ENCODE results near the gene BEND4. TPM values are rescaled to one million over a fixed set of nuclear protein-coding genes. Genes with fewer than 3 reads are reported as not detected.

BEND4 gene
- total and polyA plus RNA-seq, 8 donors: 0.03 to 0.42 (median 0.05) TPM

DNA sequence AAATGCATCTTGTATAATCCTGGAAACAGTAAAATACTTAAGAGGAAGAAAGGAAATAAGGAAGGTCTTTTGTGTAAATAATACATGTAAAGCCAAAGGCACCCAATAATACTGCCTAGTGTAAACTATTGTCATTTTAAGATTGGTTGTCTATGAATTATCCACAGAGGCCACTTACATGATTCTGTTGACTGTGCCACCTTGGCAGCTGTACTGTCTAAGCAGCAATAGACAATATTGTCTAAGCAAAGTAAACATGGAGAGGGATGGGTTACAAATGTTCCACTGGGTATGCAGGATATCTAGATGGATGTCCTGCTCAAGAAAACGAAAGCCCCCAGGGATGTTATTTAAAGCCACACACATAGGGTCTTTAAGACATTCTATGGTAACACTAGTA lies 19.4 kb downstream of the BEND4 start:
- H3K27ac ChIP-seq: no peak overlapping the region
- ATAC-seq (no peak), DNase-seq (no peak)
- no peaks in the 10 kb centered on the region for H3K9me3 ChIP-seq
- TF ChIP-seq, protein P1, sequence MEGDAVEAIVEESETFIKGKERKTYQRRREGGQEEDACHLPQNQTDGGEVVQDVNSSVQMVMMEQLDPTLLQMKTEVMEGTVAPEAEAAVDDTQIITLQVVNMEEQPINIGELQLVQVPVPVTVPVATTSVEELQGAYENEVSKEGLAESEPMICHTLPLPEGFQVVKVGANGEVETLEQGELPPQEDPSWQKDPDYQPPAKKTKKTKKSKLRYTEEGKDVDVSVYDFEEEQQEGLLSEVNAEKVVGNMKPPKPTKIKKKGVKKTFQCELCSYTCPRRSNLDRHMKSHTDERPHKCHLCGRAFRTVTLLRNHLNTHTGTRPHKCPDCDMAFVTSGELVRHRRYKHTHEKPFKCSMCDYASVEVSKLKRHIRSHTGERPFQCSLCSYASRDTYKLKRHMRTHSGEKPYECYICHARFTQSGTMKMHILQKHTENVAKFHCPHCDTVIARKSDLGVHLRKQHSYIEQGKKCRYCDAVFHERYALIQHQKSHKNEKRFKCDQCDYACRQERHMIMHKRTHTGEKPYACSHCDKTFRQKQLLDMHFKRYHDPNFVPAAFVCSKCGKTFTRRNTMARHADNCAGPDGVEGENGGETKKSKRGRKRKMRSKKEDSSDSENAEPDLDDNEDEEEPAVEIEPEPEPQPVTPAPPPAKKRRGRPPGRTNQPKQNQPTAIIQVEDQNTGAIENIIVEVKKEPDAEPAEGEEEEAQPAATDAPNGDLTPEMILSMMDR (IDR thresholded peaks at IDR 0.05): no peak
- H3K4me1 ChIP-seq: no peaks in the 10 kb centered on the region
- no peaks in the 10 kb centered on the region for H3K36me3 ChIP-seq
- H3K27me3 ChIP-seq: no peaks in the 10 kb centered on the region
- H3K4me3 ChIP-seq: no peak overlapping the region
- intact Hi-C loops (cut with DNase I): no loop called here

DNA sequence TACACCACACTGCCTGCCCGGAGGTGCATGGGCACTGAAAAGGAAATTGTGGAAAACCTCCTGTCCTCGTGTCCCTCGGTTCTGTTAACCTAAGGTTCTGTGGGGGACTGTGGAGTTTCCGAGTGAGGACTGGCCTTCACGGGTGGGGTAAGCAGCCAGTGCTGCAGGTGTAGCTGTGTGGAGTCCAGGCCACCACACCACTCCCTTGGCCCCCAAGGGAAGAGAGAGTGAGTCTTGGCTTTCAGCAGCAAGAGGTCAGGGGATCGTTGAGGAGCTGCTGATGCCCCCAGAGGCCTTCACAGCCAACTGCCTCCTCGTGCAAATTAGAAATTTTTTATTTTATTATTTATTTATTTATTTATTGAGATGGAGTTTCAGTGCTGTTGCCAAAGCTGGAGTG lies 20.4 kb downstream of the BEND4 start:
- H3K4me1 ChIP-seq: no peaks in the 10 kb centered on the region
- H3K4me3 ChIP-seq: no peak overlapping the region
- intact Hi-C loops (cut with DNase I): no loop called here
- no peaks in the 10 kb centered on the region for H3K27me3 ChIP-seq
- H3K9me3 ChIP-seq: no peaks in the 10 kb centered on the region
- DNase-seq (no peak), ATAC-seq (no peak)
- H3K27ac ChIP-seq: no peak overlapping the region
- TF ChIP-seq, protein P1 (IDR thresholded peaks at IDR 0.05): no peak
- H3K36me3 ChIP-seq: no peaks in the 10 kb centered on the region

DNA sequence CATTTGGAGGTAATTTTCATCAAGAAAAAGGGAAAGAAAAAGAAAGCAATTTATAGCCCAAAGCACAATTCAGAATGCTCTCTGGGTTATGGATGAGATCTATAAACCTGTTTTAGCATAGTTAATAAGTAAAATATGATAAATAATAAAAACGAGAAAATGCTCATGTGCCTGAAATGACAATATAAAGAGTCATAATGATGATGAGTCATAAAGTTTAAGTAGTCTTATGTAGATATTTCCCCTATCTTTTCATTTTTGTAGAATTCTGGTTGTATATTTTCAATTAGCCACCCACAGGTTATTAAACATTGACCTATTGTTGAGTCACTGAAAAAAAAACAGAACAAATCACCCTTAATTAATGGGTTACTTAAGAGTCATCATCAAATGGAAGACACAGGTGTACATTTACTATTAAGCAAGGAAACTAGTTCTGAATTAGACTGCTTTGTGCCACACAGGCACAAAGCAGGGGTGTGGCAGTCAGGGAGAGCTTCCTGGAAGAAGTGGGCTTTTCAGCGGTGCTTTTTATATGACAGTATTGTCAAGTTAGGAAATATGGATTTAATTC lies 29.3 kb downstream of the BEND4 start:
- intact Hi-C loops (cut with DNase I): no loop called here
- Histone ChIP-seq H3K4me3 (no peak overlapping the region), H3K36me3 (no peaks in the 10 kb centered on the region), H3K9me3 (no peaks in the 10 kb centered on the region), H3K27me3 (no peaks in the 10 kb centered on the region), H3K4me1 (no peaks in the 10 kb centered on the region), H3K27ac (no peak overlapping the region)
- ATAC-seq: no peak
- no peak for DNase-seq
- TF ChIP-seq, protein P1 (IDR thresholded peaks at IDR 0.05): no peak

DNA sequence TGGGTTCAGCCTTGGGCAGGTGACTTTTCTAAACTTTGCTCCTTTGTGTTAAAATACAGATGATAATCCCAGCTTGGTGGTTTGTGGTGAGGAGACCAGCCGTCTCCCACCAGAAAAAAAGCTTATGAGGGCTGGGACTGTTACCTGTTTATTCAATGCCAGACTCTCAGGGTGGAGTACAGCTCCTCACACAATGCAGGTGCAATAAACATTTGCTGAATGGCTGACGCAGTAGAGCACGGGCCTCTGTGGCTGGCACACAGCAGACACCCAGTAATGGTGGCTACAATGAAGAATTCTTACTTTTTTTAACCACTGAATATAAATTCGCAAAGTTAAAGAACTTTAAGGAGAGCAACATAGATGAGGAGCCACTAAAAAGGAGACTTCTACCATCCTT lies 30.2 kb downstream of the BEND4 start:
- Histone ChIP-seq H3K27me3 (no peaks in the 10 kb centered on the region), H3K27ac (no peak overlapping the region), H3K36me3 (no peaks in the 10 kb centered on the region), H3K4me3 (no peak overlapping the region), H3K9me3 (no peaks in the 10 kb centered on the region), H3K4me1 (no peaks in the 10 kb centered on the region)
- ATAC-seq: no peak
- intact Hi-C loops (cut with DNase I): no loop called here
- DNase-seq: no peak
- TF ChIP-seq, protein P1 (IDR thresholded peaks at IDR 0.05): no peak

DNA sequence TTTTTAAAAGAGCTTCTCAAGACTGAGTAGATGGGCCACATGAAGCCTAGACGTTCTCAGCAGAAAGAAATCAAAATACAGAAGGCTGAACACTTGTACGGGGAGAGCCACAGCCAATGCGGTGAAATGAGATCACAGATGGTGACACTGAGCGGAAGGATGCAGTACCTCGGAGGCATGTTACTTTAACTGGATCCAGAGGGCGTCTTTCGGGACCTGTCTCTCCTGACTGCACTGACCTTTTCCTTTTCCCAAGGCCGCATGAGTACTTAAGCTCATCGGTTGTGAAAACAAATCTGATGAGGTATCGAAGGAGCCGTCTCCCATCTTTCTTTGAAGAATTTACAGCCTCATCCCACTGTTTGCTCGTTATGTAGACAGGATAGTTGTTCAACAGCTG lies 32.6 kb downstream of the BEND4 start:
- no peak for DNase-seq
- TF ChIP-seq, protein P1 (IDR thresholded peaks at IDR 0.05): no peak
- no peak overlapping the region for H3K4me3 ChIP-seq
- H3K36me3 ChIP-seq: no peaks in the 10 kb centered on the region
- H3K27ac ChIP-seq: no peak overlapping the region
- peak; percentile 49 for ATAC-seq
- no peaks in the 10 kb centered on the region for H3K27me3 ChIP-seq
- intact Hi-C loops (cut with DNase I): no loop called here
- H3K4me1 ChIP-seq: no peaks in the 10 kb centered on the region
- H3K9me3 ChIP-seq: no peaks in the 10 kb centered on the region
